Neural progenitor cell (in vitro differentiated cells): ENCODE results near the gene LYZL4. TPM values are rescaled to one million over a fixed set of nuclear protein-coding genes. Genes with fewer than 3 reads are reported as not detected.

ENCODE experiments used
- DNase-seq: peaks from one replicate; pipeline ENCODE4 v3.0.0-alpha.2; 2016; ENCODE audit warnings: low spot score
- H2AFZ ChIP-seq: fragments of 200-600 bp; sonication (generic); replicated peaks from 2 replicates; pipeline ENCODE4 v1.6.1; 2016; ENCODE audit warnings: antibody characterized with exemption
- H3F3A ChIP-seq: fragments of 200-600 bp; sonication (generic); 2 replicates; pipeline ENCODE4 v1.6.1; 2016; ENCODE audit warnings: antibody characterized with exemption, low read depth
- H3K27ac ChIP-seq: fragments of 200-600 bp; sonication (generic); 2 replicates; pipeline ENCODE4 v1.5.1; 2016; ENCODE audit warnings: mild to moderate bottlenecking
- H3K27me3 ChIP-seq: fragments of 200-600 bp; sonication (generic); 2 replicates; pipeline ENCODE4 v1.6.1; 2016; ENCODE audit warnings: mild to moderate bottlenecking, moderate library complexity
- H3K36me3 ChIP-seq: fragments of 200-600 bp; sonication (generic); 2 replicates; pipeline ENCODE4 v1.5.1; 2016
- H3K4me1 ChIP-seq: fragments of 200-600 bp; sonication (generic); 2 replicates; pipeline ENCODE4 v1.6.1; 2016; ENCODE audit warnings: mixed run types
- H3K4me2 ChIP-seq: fragments of 200-600 bp; sonication (generic); 2 replicates; pipeline ENCODE4 v1.6.1; 2016
- H3K4me3 ChIP-seq: fragments of 200-600 bp; sonication (generic); 2 replicates; pipeline ENCODE4 v1.5.1; 2016
- H3K79me2 ChIP-seq: fragments of 200-600 bp; sonication (generic); 2 replicates; pipeline ENCODE4 v1.6.1; 2016; ENCODE audit warnings: low read depth
- H3K9ac ChIP-seq: fragments of 200-600 bp; sonication (generic); 2 replicates; pipeline ENCODE4 v1.6.1; 2016
- H3K9me3 ChIP-seq: fragments of 200-600 bp; sonication (generic); 2 replicates; pipeline ENCODE4 v1.5.1; 2016; ENCODE audit warnings: low read depth
- H4K20me1 ChIP-seq: fragments of 200-600 bp; sonication (generic); 2 replicates; pipeline ENCODE4 v1.6.1; 2016; ENCODE audit warnings: low read depth
- H3K27ac Mint-ChIP-seq: 3 replicates; pipeline ENCODE4 v1.8.0; 2021; ENCODE audit warnings: mixed read lengths
- H3K27me3 Mint-ChIP-seq: 2 replicates; pipeline ENCODE4 v1.8.0; 2022; ENCODE audit warnings: low read depth, mild to moderate bottlenecking, inconsistent platforms, moderate library complexity, mixed read lengths; ENCODE audit not compliant: insufficient read depth
- H3K36me3 Mint-ChIP-seq: 3 replicates; pipeline ENCODE4 v1.8.0; 2021; ENCODE audit warnings: mixed read lengths
- H3K4me1 Mint-ChIP-seq: 3 replicates; pipeline ENCODE4 v1.8.0; 2021; ENCODE audit warnings: mixed read lengths
- H3K4me3 Mint-ChIP-seq: 3 replicates; pipeline ENCODE4 v1.8.0; 2021; ENCODE audit warnings: mild to moderate bottlenecking, moderate library complexity, mixed read lengths
- H3K9me3 Mint-ChIP-seq: 3 replicates; pipeline ENCODE4 v1.8.0; 2020; ENCODE audit warnings: mixed read lengths
- CTCF ChIP-seq: fragments of 200-600 bp; sonication (generic); IDR thresholded peaks from 2 replicates; pipeline ENCODE4 v1.5.1; 2017; ENCODE audit warnings: antibody characterized with exemption, mild to moderate bottlenecking
- EZH2 ChIP-seq: fragments of 200-600 bp; sonication (generic); IDR thresholded peaks from 2 replicates; pipeline ENCODE4 v1.6.1; 2017; ENCODE audit warnings: antibody characterized with exemption, mild to moderate bottlenecking, moderate library complexity
- EZH2phosphoT487 ChIP-seq: fragments of 200-600 bp; sonication (generic); IDR thresholded peaks from 2 replicates; pipeline ENCODE4 v1.6.1; 2017; ENCODE audit warnings: antibody characterized with exemption
- total RNA-seq: library from RNA; depleted of rRNA; stranded (reverse); fragments of >200 nt; gene quantifications from 2 replicates; pipeline ENCODE4 v1.2.3, GENCODE V29; 2015; ENCODE audit warnings: low replicate concordance

Gene LYZL4
- total RNA-seq, 1 donor from 2014 or later: not detected

DNA sequence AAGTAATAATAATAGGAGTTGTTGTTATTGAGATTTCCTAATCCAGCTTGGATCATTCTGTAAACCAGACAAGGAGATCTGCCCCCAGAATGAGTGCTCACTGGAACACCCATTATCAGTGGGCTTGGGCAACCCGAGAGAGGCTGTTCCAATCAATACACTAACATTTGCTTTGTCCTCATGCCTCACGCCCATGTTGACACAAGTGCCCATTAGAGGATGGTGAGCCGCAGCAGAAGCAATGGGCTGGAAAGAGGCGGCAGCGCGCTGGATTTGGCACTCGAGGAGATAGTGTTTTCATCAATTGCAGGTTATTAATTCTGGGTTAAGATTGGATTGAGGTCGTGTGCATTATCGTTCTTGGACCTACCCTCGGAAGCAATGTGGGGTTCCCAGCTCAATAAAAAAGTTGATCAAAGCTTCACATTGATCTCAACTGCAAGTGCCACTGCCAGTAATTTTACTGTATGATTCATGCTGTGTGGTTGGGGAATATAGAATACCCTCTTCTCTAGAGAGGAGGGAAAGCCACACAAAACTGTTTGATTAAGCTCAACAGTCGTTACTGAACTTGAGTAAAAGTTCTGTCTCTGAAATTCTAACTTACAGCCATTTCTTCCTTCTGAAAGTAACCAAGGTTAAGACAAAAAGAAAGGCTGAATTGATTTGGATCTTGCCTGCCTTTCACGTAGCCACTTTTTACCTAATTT lies 15.7 kb downstream of the LYZL4 start:
- H3K9ac ChIP-seq: no peak overlapping the region
- TF ChIP-seq CTCF (no peak), EZH2phosphoT487 (no peak), EZH2 (no peak)
- no peaks in the 10 kb centered on the region for H3K9me3 ChIP-seq
- no peak overlapping the region for H3K27ac Mint-ChIP-seq
- H3K9me3 Mint-ChIP-seq: no peaks in the 10 kb centered on the region
- H2AFZ ChIP-seq: no peak overlapping the region
- H3F3A ChIP-seq: no peaks in the 10 kb centered on the region
- H3K4me3 ChIP-seq: no peak overlapping the region
- no peak for DNase-seq
- H3K27ac ChIP-seq: no peak overlapping the region
- no peaks in the 10 kb centered on the region for H3K79me2 ChIP-seq
- H3K36me3 ChIP-seq: no peaks in the 10 kb centered on the region
- H3K27me3 Mint-ChIP-seq: peaks cover 5% of the 10 kb centered on the region
- no peaks in the 10 kb centered on the region for H4K20me1 ChIP-seq
- no peak overlapping the region for H3K4me2 ChIP-seq
- H3K27me3 ChIP-seq: no peaks in the 10 kb centered on the region
- no peaks in the 10 kb centered on the region for H3K4me1 Mint-ChIP-seq
- no peak overlapping the region for H3K4me3 Mint-ChIP-seq
- no peaks in the 10 kb centered on the region for H3K4me1 ChIP-seq
- H3K36me3 Mint-ChIP-seq: no peaks in the 10 kb centered on the region

DNA sequence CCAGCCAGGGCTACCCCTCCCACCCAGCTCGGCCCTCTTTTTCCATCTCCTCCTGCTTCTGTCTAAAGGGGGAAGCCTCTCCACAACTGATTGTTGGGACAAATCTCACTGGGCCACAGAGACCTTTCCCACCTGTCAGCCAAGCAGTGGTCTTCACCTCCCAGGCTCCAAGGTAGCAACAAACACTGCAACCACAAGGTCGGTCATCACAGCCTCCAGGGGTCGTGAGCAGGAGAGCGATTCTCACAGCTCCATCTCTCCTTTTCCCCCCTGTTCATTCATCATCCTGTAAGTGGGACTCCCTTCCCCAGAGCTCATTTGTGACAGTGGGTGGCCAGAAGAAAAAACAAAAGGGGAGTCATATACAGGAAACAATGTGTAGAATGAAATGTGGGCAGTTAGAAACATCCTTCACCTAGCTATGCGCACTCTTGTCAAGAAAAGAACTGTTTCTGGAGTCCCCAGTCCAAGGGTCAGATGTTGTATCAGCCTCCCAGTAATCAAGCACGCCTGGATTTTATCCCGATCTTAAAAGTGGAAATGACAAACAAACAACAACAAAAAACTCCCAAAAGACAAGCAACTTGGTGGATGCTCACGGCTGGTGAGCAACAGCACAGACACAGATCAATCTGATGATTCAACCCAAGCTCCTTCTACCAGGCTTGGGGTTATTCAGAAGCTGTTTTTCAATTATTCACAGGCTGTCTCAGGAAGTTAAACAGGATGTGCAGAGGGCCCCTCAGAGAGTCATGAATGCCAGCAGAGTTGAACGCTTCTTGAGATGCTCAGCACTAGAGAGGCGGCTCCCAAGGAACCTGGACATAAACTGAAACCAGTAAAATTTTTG lies 22.4 kb downstream of the LYZL4 start:
- peaks cover 8% of the 10 kb centered on the region for H3K27me3 Mint-ChIP-seq
- no peak overlapping the region for H3K4me3 Mint-ChIP-seq

DNA sequence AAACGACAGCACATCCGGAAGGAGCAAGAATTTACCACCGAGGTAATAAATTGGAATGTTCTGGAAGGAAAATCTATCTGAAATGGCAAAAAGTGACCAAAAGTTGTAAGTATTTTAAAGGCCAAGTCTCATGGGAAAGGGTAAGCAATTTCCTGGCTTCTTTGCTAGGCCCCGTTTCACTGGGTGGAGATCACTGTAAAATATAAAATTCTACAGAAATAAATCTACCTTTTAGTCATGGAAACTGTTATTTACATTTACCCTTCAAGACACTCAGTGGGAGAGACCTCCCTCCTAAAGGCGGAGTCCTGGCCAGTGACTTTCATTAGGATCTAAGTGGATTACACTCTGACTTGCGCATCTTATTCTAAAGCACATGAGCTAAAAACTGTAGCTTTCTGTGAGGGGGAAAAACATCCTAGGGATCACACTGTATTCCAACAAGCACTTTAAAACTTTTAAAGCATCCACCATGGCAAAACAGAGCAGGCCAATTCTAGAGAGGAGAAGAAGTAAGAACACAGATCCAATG lies 28.8 kb downstream of the LYZL4 start:
- Histone ChIP-seq H2AFZ (no peak overlapping the region), H3K27me3 (no peaks in the 10 kb centered on the region), H3K4me3 (no peak overlapping the region), H3K27ac (no peak overlapping the region), H3K4me2 (no peak overlapping the region), H3K79me2 (no peaks in the 10 kb centered on the region), H3K36me3 (no peaks in the 10 kb centered on the region), H3K4me1 (peaks cover 38% of the 10 kb centered on the region), H4K20me1 (no peaks in the 10 kb centered on the region), H3F3A (peaks cover 20% of the 10 kb centered on the region), H3K9me3 (no peaks in the 10 kb centered on the region), H3K9ac (no peak overlapping the region)
- TF ChIP-seq CTCF: no peak
- no peak for TF ChIP-seq EZH2
- no peak for TF ChIP-seq EZH2phosphoT487
- no peak overlapping the region for H3K27ac Mint-ChIP-seq
- H3K36me3 Mint-ChIP-seq: no peaks in the 10 kb centered on the region
- H3K4me3 Mint-ChIP-seq: no peak overlapping the region
- peaks cover 12% of the 10 kb centered on the region for H3K4me1 Mint-ChIP-seq
- H3K27me3 Mint-ChIP-seq: peaks cover 5% of the 10 kb centered on the region
- no peaks in the 10 kb centered on the region for H3K9me3 Mint-ChIP-seq
- no peak for DNase-seq

More for the DNA sequence above, 22.4 kb downstream of the LYZL4 start:
- Histone ChIP-seq H3K79me2 (no peaks in the 10 kb centered on the region), H3K9me3 (no peaks in the 10 kb centered on the region), H3K36me3 (no peaks in the 10 kb centered on the region), H4K20me1 (no peaks in the 10 kb centered on the region), H3K4me1 (peaks cover 23% of the 10 kb centered on the region), H3F3A (peaks cover 3% of the 10 kb centered on the region), H3K4me2 (no peak overlapping the region), H2AFZ (no peak overlapping the region), H3K9ac (no peak overlapping the region), H3K4me3 (no peak overlapping the region), H3K27ac (no peak overlapping the region), H3K27me3 (no peaks in the 10 kb centered on the region)
- no peaks in the 10 kb centered on the region for H3K9me3 Mint-ChIP-seq
- H3K27ac Mint-ChIP-seq: peak overlapping the region; percentile 51
- peaks cover 18% of the 10 kb centered on the region for H3K4me1 Mint-ChIP-seq
- no peak for DNase-seq
- H3K36me3 Mint-ChIP-seq: no peaks in the 10 kb centered on the region
- TF ChIP-seq EZH2 (no peak), CTCF (no peak), EZH2phosphoT487 (no peak)
